ENCODE results near the gene C9orf50.

- no peak for TF ChIP-seq CTCF (conservative IDR thresholded peaks at IDR 0.05)
- TF ChIP-seq EZH2 (IDR thresholded peaks at IDR 0.05; ENCODE audit: low read depth) = no peak
Observed at GRCh38 chr9:129601082-129601674, 19.7 kb downstream of the C9orf50 start.
